H1 (cell line): ENCODE measurements around the gene KCNMB2. TPM values are rescaled to one million over a fixed set of nuclear protein-coding genes. Genes with fewer than 3 reads are reported as not detected.

ENCODE experiments used
- CTCF ChIA-PET: fragments of 300-600 bp; sonication (Branson Sonifier 250); formaldehyde crosslinking; loops from one replicate; lab custom pipeline; 2021; ENCODE audit not compliant: partially characterized antibody; lab: Charles Lee
- POLR2A ChIA-PET: fragments of 300-600 bp; sonication (Branson Sonifier 250); formaldehyde crosslinking; loops from one replicate; lab custom pipeline; 2021; ENCODE audit warnings: inconsistent platforms; ENCODE audit not compliant: partially characterized antibody; lab: Charles Lee
- DNase-seq, 2 experiments: peaks; one replicate each; pipeline versions ENCODE4 v3.0.0 to v3.0.0-alpha.2; 2010 to 2022; ENCODE audit warnings: low spot score in 2 of 2, low read depth in 1 of 2, mixed read lengths in 1 of 2
- FAIRE-seq: peaks from 2 replicates; lab custom pipeline; 2011; peaks lifted over from hg19 to GRCh38; lab: Jason Lieb, UNC
- H2AFZ ChIP-seq: 2 replicates; pipeline ENCODE4 v1.8.1; 2012; ENCODE audit warnings: low read length, inconsistent platforms
- H2AK5ac ChIP-seq: 2 replicates; pipeline ENCODE4 v1.6.1; 2013; ENCODE audit warnings: low read depth, low read length
- H2BK120ac ChIP-seq: replicated peaks from 2 replicates; pipeline ENCODE3; 2013; ENCODE audit warnings: low read depth, low read length, inconsistent platforms
- H2BK12ac ChIP-seq: 2 replicates; pipeline ENCODE4 v1.6.1; 2013; ENCODE audit warnings: low read depth, low read length
- H2BK15ac ChIP-seq: 2 replicates; pipeline ENCODE4 v1.6.1; 2013; ENCODE audit warnings: low read length
- H2BK20ac ChIP-seq: 2 replicates; pipeline ENCODE4 v1.6.1; 2013; ENCODE audit warnings: low read length
- H2BK5ac ChIP-seq: 2 replicates; pipeline ENCODE4 v1.6.1; 2013; ENCODE audit warnings: low read depth, low read length
- H3K14ac ChIP-seq: 2 replicates; pipeline ENCODE4 v1.6.1; 2013; ENCODE audit warnings: inconsistent platforms; ENCODE audit not compliant: insufficient read length
- H3K18ac ChIP-seq: 2 replicates; pipeline ENCODE4 v1.6.1; 2013; ENCODE audit warnings: low read length; ENCODE audit errors: extremely low read depth
- H3K23ac ChIP-seq: 2 replicates; pipeline ENCODE4 v1.6.1; 2013; ENCODE audit warnings: inconsistent platforms; ENCODE audit not compliant: insufficient read length
- H3K23me2 ChIP-seq: 2 replicates; pipeline ENCODE4 v1.6.1; 2013; ENCODE audit warnings: low read depth, low read length
- H3K27ac ChIP-seq: 2 replicates; pipeline ENCODE4 v1.6.1; 2011; ENCODE audit warnings: low read depth, low read length, inconsistent platforms
- H3K27me3 ChIP-seq, 4 experiments: replicated peaks in 1 of 4; 1 replicate in 1 of 4; 2 replicates in 3 of 4; pipeline versions ENCODE4 v1.6.1 to v1.8.1; 2011 to 2013; ENCODE audit warnings: low read length in 3 of 4, mild to moderate bottlenecking in 3 of 4, inconsistent platforms in 2 of 4, mixed read lengths in 2 of 4, moderate library complexity in 1 of 4; ENCODE audit not compliant: control insufficient read depth in 3 of 4, insufficient read depth in 3 of 4; ENCODE audit errors: extremely low read depth in 1 of 4
- H3K36me3 ChIP-seq, 4 experiments: 2 replicates each; pipeline versions ENCODE4 v1.6.1 to v1.8.1; 2011 to 2013; ENCODE audit warnings: mild to moderate bottlenecking in 4 of 4, low read length in 3 of 4, moderate library complexity in 2 of 4, control low read depth in 1 of 4, inconsistent platforms in 1 of 4; ENCODE audit not compliant: insufficient read depth in 4 of 4, control insufficient read depth in 2 of 4
- H3K4ac ChIP-seq: replicated peaks from 2 replicates; pipeline ENCODE3; 2013; ENCODE audit warnings: low read length, low read depth, mixed read lengths, inconsistent platforms; ENCODE audit not compliant: insufficient read length
- H3K4me1 ChIP-seq, 4 experiments: replicated peaks in 1 of 4; 1 replicate in 1 of 4; 2 replicates in 3 of 4; pipeline versions ENCODE4 v1.6.1 to v1.8.1; 2011 to 2013; ENCODE audit warnings: low read length in 3 of 4, inconsistent platforms in 2 of 4, mixed read lengths in 1 of 4; ENCODE audit not compliant: insufficient read depth in 4 of 4, control insufficient read depth in 3 of 4
- H3K4me2 ChIP-seq, 2 experiments: 2 replicates each; pipeline versions ENCODE4 v1.6.1 to v1.8.1; 2011 to 2013; ENCODE audit warnings: low read depth in 2 of 2, low read length in 2 of 2, control low read depth in 1 of 2, inconsistent platforms in 1 of 2, mild to moderate bottlenecking in 1 of 2; ENCODE audit not compliant: insufficient read depth in 1 of 2
- H3K4me3 ChIP-seq, 4 experiments: fragments of 200-600, 300-600 bp in 1 of 4; sonication (generic), shearing (Covaris generic), sonication (Bioruptor Twin) in 1 of 4; 2 replicates each; pipeline versions ENCODE4 v1.5.1 to v1.8.1; 2011 to 2016; ENCODE audit warnings: low read length in 4 of 4, low read depth in 3 of 4, control low read depth in 2 of 4, inconsistent platforms in 2 of 4, mild to moderate bottlenecking in 2 of 4, mixed read lengths in 1 of 4, moderate library complexity in 1 of 4; ENCODE audit not compliant: insufficient read depth in 2 of 4; ENCODE audit errors: extremely low read depth in 1 of 4
- H3K56ac ChIP-seq: replicated peaks from 2 replicates; pipeline ENCODE3; 2013; ENCODE audit warnings: low read depth, mild to moderate bottlenecking, mixed read lengths, low read length, inconsistent platforms; ENCODE audit not compliant: insufficient read length
- H3K79me1 ChIP-seq: 2 replicates; pipeline ENCODE4 v1.6.1; 2013; ENCODE audit warnings: low read depth, low read length, control low read depth
- H3K79me2 ChIP-seq, 2 experiments: 2 replicates each; pipeline versions ENCODE4 v1.6.1 to v1.8.1; 2012 to 2013; ENCODE audit warnings: low read length in 2 of 2, mild to moderate bottlenecking in 2 of 2, inconsistent platforms in 1 of 2; ENCODE audit not compliant: insufficient read depth in 2 of 2, control insufficient read depth in 1 of 2
- H3K9ac ChIP-seq, 4 experiments: replicated peaks in 1 of 4; 1 replicate in 1 of 4; 2 replicates in 3 of 4; pipeline versions ENCODE4 v1.6.1 to v1.8.1; 2011 to 2013; ENCODE audit warnings: low read depth in 3 of 4, low read length in 3 of 4, control low read depth in 2 of 4, mild to moderate bottlenecking in 2 of 4, moderate library complexity in 2 of 4, inconsistent platforms in 1 of 4; ENCODE audit errors: extremely low read depth in 1 of 4
- H3K9me3 ChIP-seq, 2 experiments: 2 replicates each; pipeline versions ENCODE4 v1.6.1 to v1.8.1; 2012 to 2013; ENCODE audit warnings: mild to moderate bottlenecking in 2 of 2, moderate library complexity in 2 of 2, control low read depth in 1 of 2, inconsistent platforms in 1 of 2, low read depth in 1 of 2, low read length in 1 of 2, mixed read lengths in 1 of 2; ENCODE audit not compliant: insufficient read depth in 2 of 2
- H4K20me1 ChIP-seq, 2 experiments: replicated peaks in 1 of 2; 2 replicates each; pipeline versions ENCODE3 to v1.8.1; 2011 to 2013; ENCODE audit warnings: inconsistent platforms in 2 of 2, low read length in 2 of 2, mild to moderate bottlenecking in 1 of 2; ENCODE audit not compliant: insufficient read depth in 2 of 2, control insufficient read depth in 1 of 2
- H4K5ac ChIP-seq: 2 replicates; pipeline ENCODE4 v1.6.1; 2013; ENCODE audit warnings: low read length, low read depth, mixed read lengths, inconsistent platforms; ENCODE audit not compliant: insufficient read length
- H4K8ac ChIP-seq: 2 replicates; pipeline ENCODE4 v1.8.0; 2013; ENCODE audit warnings: mild to moderate bottlenecking, moderate library complexity, low read length, inconsistent platforms; ENCODE audit not compliant: insufficient read depth; ENCODE audit errors: extremely low read depth
- H4K91ac ChIP-seq: replicated peaks from 2 replicates; pipeline ENCODE3; 2013; ENCODE audit warnings: low read length, mixed read lengths, inconsistent platforms; ENCODE audit not compliant: insufficient read length
- ASH2L ChIP-seq: fragments of 200-600, 300-600 bp; sonication (generic); IDR thresholded peaks from one replicate; pipeline ENCODE4 v1.7.1; 2017; ENCODE audit warnings: low read length
- BCL11A ChIP-seq, 2 experiments: IDR thresholded peaks; one replicate each; pipeline ENCODE4 v1.6.1; 2011; ENCODE audit warnings: low read depth in 2 of 2, low read length in 2 of 2, mild to moderate bottlenecking in 2 of 2
- FOSL1 ChIP-seq: IDR thresholded peaks from 2 replicates; pipeline ENCODE4 v1.6.1; 2011; ENCODE audit warnings: mild to moderate bottlenecking, low read depth, low read length, moderate library complexity; ENCODE audit not compliant: insufficient read depth
- HDAC6 ChIP-seq: IDR thresholded peaks from one replicate; pipeline ENCODE4 v1.7.1; 2012; ENCODE audit warnings: low read depth, mild to moderate bottlenecking, inconsistent platforms, low read length, moderate library complexity
- RNF2 ChIP-seq: fragments of 200-900, 300-1000 bp; sonication (generic); IDR thresholded peaks from 2 replicates; pipeline ENCODE4 v1.7.1; 2016; ENCODE audit warnings: borderline replicate concordance, low read depth, mild to moderate bottlenecking, antibody characterized with exemption, low read length; ENCODE audit not compliant: poor library complexity, severe bottlenecking; ENCODE audit errors: missing control alignments
- SP2 ChIP-seq: IDR thresholded peaks from 2 replicates; pipeline ENCODE4 v1.6.1; 2012; ENCODE audit warnings: mild to moderate bottlenecking, low read length, inconsistent platforms
- TBP ChIP-seq: IDR thresholded peaks from 2 replicates; pipeline ENCODE4 v1.6.1; 2011; ENCODE audit warnings: low read depth, low read length, improper control_type of control experiment
- WGBS, 2 experiments: shearing (Covaris generic) in 1 of 2; methylation state at CpG; one replicate each; pipeline versions ENCODE4 v1.1.6 to v1.1.7; 2013 to 2015; ENCODE audit warnings: low lambda C conversion rate in 2 of 2, mixed read lengths in 2 of 2, inconsistent platforms in 1 of 2, low coverage in 1 of 2, missing lambda C conversion rate in 1 of 2; ENCODE audit not compliant: insufficient replicate concordance in 2 of 2, insufficient coverage in 1 of 2, insufficient read length in 1 of 2; ENCODE audit errors: extremely low coverage in 1 of 2, missing lambda C conversion rate in 1 of 2; 5-methylcytosine and 5-hydroxymethylcytosine counted together
- polyA plus RNA-seq, 7 experiments: library from polyadenylated mRNA; depleted of rRNA in 3 of 7; stranded (reverse) in 5 of 7; unstranded in 2 of 7; fragments of >200 nt in 5 of 7; fragments of 200-250 nt in 2 of 7; gene quantifications; 1 replicate in 5 of 7; 2 replicates in 1 of 7; 4 replicates in 1 of 7; pipeline versions ENCODE4 v1.2.1 to v1.2.3, GENCODE V29; 2011 to 2013; ENCODE audit warnings: missing spikeins in 2 of 7, mixed read lengths in 2 of 7
- total RNA-seq: library from RNA; stranded (reverse); fragmentation: NEBNext Ultra II Directional; extraction: Animal tissue kit (Norgen Biotek cat#: 25700); gene quantifications from 2 replicates; pipeline ENCODE4 v1.2.1, GENCODE V29; 2021

KCNMB2 gene
- total and polyA plus RNA-seq, 2 of the 8 experiments (the other 6 are each of a cell fraction or from before 2014, with no cell fraction given), result not detected

DNA sequence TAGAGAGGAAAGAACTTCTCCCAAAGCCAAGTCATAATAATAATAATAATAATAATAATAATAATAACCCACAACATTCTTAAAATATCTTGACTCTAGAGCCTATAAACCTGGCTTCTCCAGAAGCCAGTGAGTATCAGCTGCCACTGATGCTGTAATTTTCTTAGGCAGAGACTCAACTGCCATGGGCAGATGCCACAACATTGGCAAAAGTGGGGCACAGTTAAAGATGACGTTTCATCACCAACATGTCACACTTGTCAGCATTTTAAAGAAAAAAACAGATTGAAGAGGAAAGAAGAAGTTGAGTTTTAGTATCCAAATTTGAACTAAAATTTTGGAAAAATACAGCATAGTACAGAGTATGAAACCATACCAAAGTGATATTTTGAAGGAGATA, 270.4 kb downstream of the KCNMB2 start:
- Histone ChIP-seq H3K79me2 (no peaks in the 10 kb centered on the region), H3K4me1 (peaks cover 0 to 5% (median 3%) of the 10 kb centered on the region in 4 experiments; a peak in 3 of 7 replicates), H2BK15ac (no peak overlapping the region), H2AK5ac (no peak overlapping the region), H3K4me2 (no peak overlapping the region), H3K14ac (no peak overlapping the region), H3K9me3 (no peaks in the 10 kb centered on the region), H2BK20ac (no peak overlapping the region), H4K91ac (no peak overlapping the region), H3K9ac (no peak overlapping the region), H4K5ac (no peak overlapping the region), H3K18ac (no peak overlapping the region), H3K27me3 (peaks cover 0 to 2% (median 0%) of the 10 kb centered on the region in 4 experiments; a peak in 1 of 7 replicates), H3K27ac (no peak overlapping the region), H2AFZ (no peak overlapping the region), H3K36me3 (no peaks in the 10 kb centered on the region), H2BK12ac (no peak overlapping the region), H3K56ac (no peak overlapping the region), H4K20me1 (peaks cover 0 to 4% of the 10 kb centered on the region in 2 experiments), H3K23ac (no peak overlapping the region), H4K8ac (no peak overlapping the region), H3K4ac (no peak overlapping the region), H2BK120ac (no peak overlapping the region), H2BK5ac (no peak overlapping the region), H3K79me1 (no peaks in the 10 kb centered on the region), H3K4me3 (no peak overlapping the region), H3K23me2 (no peaks in the 10 kb centered on the region)
- 95% methylated on average over 1 of the region's 1 CpG; no CpG with 5 or more reads in 1 of the 2 experiments for WGBS, 2 experiments
- ChIA-PET POLR2A (no interaction called here), CTCF (no interaction called here)
- DNase-seq (no peak), FAIRE-seq (no peak)
- TF ChIP-seq FOSL1 (no peak), SP2 (no peak), ASH2L (no peak), BCL11A (IDR thresholded peaks at IDR 0.05; ENCODE audit: low read depth in 2 of 2, low read length in 2 of 2) (no peak), TBP (no peak), RNF2 (no peak), HDAC6 (no peak)
